HEK293 (cell line): Measurements from ENCODE around the gene POLN.

ENCODE experiments used
- CTCF ChIA-PET: fragments of 350-600 bp; formaldehyde crosslinking; extraction: SDS; loops from one replicate; lab custom pipeline; 2021; ENCODE audit warnings: antibody characterized with exemption; lab: Yijun Ruan, JAX
- POLR2A ChIA-PET: fragments of 300-600 bp; formaldehyde crosslinking; extraction: SDS; loops from one replicate; lab custom pipeline; 2020; ENCODE audit warnings: antibody characterized with exemption, inconsistent platforms; lab: Yijun Ruan, JAX
- H3K27ac ChIP-seq: fragments of 200-500 bp; sonication (Bioruptor generic); 2 replicates; pipeline ENCODE4 v1.5.1; 2014; ENCODE audit warnings: low read depth, low read length, control low read depth, inconsistent platforms; ENCODE audit errors: extremely low read depth
- H3K36me3 ChIP-seq, 2 experiments: fragments of 200-500 bp in 1 of 2; sonication (Bioruptor generic) in 1 of 2; 1 replicate in 1 of 2; 2 replicates in 1 of 2; pipeline ENCODE4 v1.5.1; 2014 to 2017; ENCODE audit warnings: inconsistent platforms in 2 of 2, low read length in 2 of 2; ENCODE audit not compliant: control insufficient read depth in 2 of 2, insufficient read depth in 1 of 2
- H3K4me1 ChIP-seq: fragments of 200-500 bp; sonication (Bioruptor generic); 2 replicates; pipeline ENCODE4 v1.5.1; 2014; ENCODE audit warnings: mild to moderate bottlenecking, low read length, inconsistent platforms; ENCODE audit not compliant: control insufficient read depth, insufficient read depth
- H3K4me3 ChIP-seq: 2 replicates; pipeline ENCODE4 v1.5.1; 2011; ENCODE audit warnings: low read depth, mild to moderate bottlenecking, control low read depth, low read length, moderate library complexity
- H3K9me3 ChIP-seq: fragments of 200-500 bp; sonication (Bioruptor generic); 2 replicates; pipeline ENCODE4 v1.5.1; 2014; ENCODE audit warnings: low read depth, low read length, inconsistent platforms; ENCODE audit not compliant: control insufficient read depth, insufficient read depth
- ATF2 ChIP-seq: fragments of 450-650 bp; formaldehyde crosslinking; IDR thresholded peaks from 2 replicates; pipeline ENCODE4 v1.5.1; 2016; ENCODE audit warnings: missing biosample characterization, missing genetic modification characterization, low read depth
- HOXC10 ChIP-seq: sonication (generic); formaldehyde crosslinking; IDR thresholded peaks from 2 replicates; pipeline ENCODE4 v1.8.1; 2023; ENCODE audit warnings: mild to moderate bottlenecking, missing genetic modification reagents
- KLF7 ChIP-seq: fragments of 450-650 bp; formaldehyde crosslinking; IDR thresholded peaks from 2 replicates; pipeline ENCODE4 v1.5.1; 2016; ENCODE audit warnings: missing biosample characterization, missing genetic modification characterization, borderline replicate concordance
- REPIN1 ChIP-seq: fragments of 450-650 bp; formaldehyde crosslinking; IDR thresholded peaks from 2 replicates; pipeline ENCODE4 v1.5.1; 2017; ENCODE audit warnings: missing biosample characterization, missing genetic modification characterization, low read depth
- SCRT1 ChIP-seq: fragments of 450-650 bp; formaldehyde crosslinking; IDR thresholded peaks from 2 replicates; pipeline ENCODE4 v1.5.1; 2016; ENCODE audit warnings: missing biosample characterization, missing genetic modification characterization, borderline replicate concordance
- YY2 ChIP-seq: fragments of 450-650 bp; formaldehyde crosslinking; IDR thresholded peaks from 2 replicates; pipeline ENCODE4 v1.5.1; 2016; ENCODE audit warnings: missing biosample characterization, missing genetic modification characterization
- ZBTB11 ChIP-seq: fragments of 450-650 bp; formaldehyde crosslinking; conservative IDR thresholded peaks from 2 replicates; pipeline ENCODE4 v1.5.1; 2016; ENCODE audit warnings: low read depth, missing biosample characterization, missing genetic modification characterization
- ZBTB17 ChIP-seq: fragments of 450-650 bp; formaldehyde crosslinking; IDR thresholded peaks from 2 replicates; pipeline ENCODE4 v1.5.1; 2016; ENCODE audit warnings: missing biosample characterization, missing genetic modification characterization
- ZNF10 ChIP-seq: fragments of 450-650 bp; formaldehyde crosslinking; IDR thresholded peaks from 2 replicates; pipeline ENCODE4 v1.5.1; 2017; ENCODE audit warnings: missing biosample characterization, missing genetic modification characterization
- ZNF112 ChIP-seq: fragments of 450-650 bp; formaldehyde crosslinking; IDR thresholded peaks from 2 replicates; pipeline ENCODE4 v1.5.0; 2017; ENCODE audit warnings: missing biosample characterization, missing genetic modification characterization
- ZNF2 ChIP-seq: fragments of 450-650 bp; formaldehyde crosslinking; IDR thresholded peaks from 2 replicates; pipeline ENCODE4 v1.5.1; 2016; ENCODE audit warnings: missing biosample characterization, missing genetic modification characterization
- ZNF302 ChIP-seq: fragments of 450-650 bp; formaldehyde crosslinking; IDR thresholded peaks from 2 replicates; pipeline ENCODE4 v1.5.1; 2016; ENCODE audit warnings: missing biosample characterization, missing genetic modification characterization, low read depth
- ZNF350 ChIP-seq: fragments of 450-650 bp; formaldehyde crosslinking; IDR thresholded peaks from 2 replicates; pipeline ENCODE4 v1.5.0; 2017; ENCODE audit warnings: missing biosample characterization, mild to moderate bottlenecking, missing genetic modification characterization
- ZNF433 ChIP-seq: fragments of 450-650 bp; formaldehyde crosslinking; IDR thresholded peaks from 2 replicates; pipeline ENCODE4 v1.5.1; 2016; ENCODE audit warnings: missing biosample characterization, missing genetic modification characterization, low read depth
- ZNF48 ChIP-seq: fragments of 450-650 bp; formaldehyde crosslinking; IDR thresholded peaks from 2 replicates; pipeline ENCODE4 v1.5.1; 2016; ENCODE audit warnings: missing biosample characterization, missing genetic modification characterization
- ZNF501 ChIP-seq: fragments of 450-650 bp; formaldehyde crosslinking; IDR thresholded peaks from 2 replicates; pipeline ENCODE4 v1.5.1; 2016; ENCODE audit warnings: missing biosample characterization, missing genetic modification characterization
- ZNF549 ChIP-seq: fragments of 450-650 bp; IDR thresholded peaks from 2 replicates; pipeline ENCODE4 v1.5.1; 2018; ENCODE audit warnings: missing biosample characterization, missing genetic modification characterization, mild to moderate bottlenecking, inconsistent platforms, moderate library complexity
- ZNF596 ChIP-seq: fragments of 450-650 bp; IDR thresholded peaks from 2 replicates; pipeline ENCODE4 v1.5.0; 2018; ENCODE audit warnings: missing biosample characterization, mild to moderate bottlenecking, missing genetic modification characterization, moderate library complexity
- ZNF610 ChIP-seq: fragments of 450-650 bp; formaldehyde crosslinking; IDR thresholded peaks from 2 replicates; pipeline ENCODE4 v1.5.1; 2016; ENCODE audit warnings: missing biosample characterization, missing genetic modification characterization, borderline replicate concordance
- ZNF658 ChIP-seq: fragments of 450-650 bp; formaldehyde crosslinking; IDR thresholded peaks from 2 replicates; pipeline ENCODE4; 2016; ENCODE audit warnings: missing biosample characterization, missing genetic modification characterization
- ZNF677 ChIP-seq: fragments of 450-650 bp; IDR thresholded peaks from 2 replicates; pipeline ENCODE4 v1.5.0; 2018; ENCODE audit warnings: missing biosample characterization, mild to moderate bottlenecking, missing genetic modification characterization, moderate library complexity
- ZNF707 ChIP-seq: fragments of 450-650 bp; formaldehyde crosslinking; IDR thresholded peaks from 2 replicates; pipeline ENCODE4 v1.5.1; 2016; ENCODE audit warnings: missing biosample characterization, missing genetic modification characterization
- ZNF777 ChIP-seq: fragments of 450-650 bp; formaldehyde crosslinking; IDR thresholded peaks from 2 replicates; pipeline ENCODE4 v1.5.1; 2017; ENCODE audit warnings: missing biosample characterization, missing genetic modification characterization, borderline replicate concordance
- ZXDB ChIP-seq: fragments of 450-650 bp; formaldehyde crosslinking; IDR thresholded peaks from 2 replicates; pipeline ENCODE4 v1.5.1; 2016; ENCODE audit warnings: missing biosample characterization, missing genetic modification characterization
- TF ChIP-seq, protein P1 (sequence below): fragments of 450-650 bp; formaldehyde crosslinking; IDR thresholded peaks from 2 replicates; pipeline ENCODE4 v1.5.1; 2016; ENCODE audit warnings: missing biosample characterization, missing genetic modification characterization
- TF ChIP-seq, protein P2 (sequence below): fragments of 450-650 bp; formaldehyde crosslinking; IDR thresholded peaks from 2 replicates; pipeline ENCODE4 v1.5.1; 2017; ENCODE audit warnings: missing biosample characterization, missing genetic modification characterization
- TF ChIP-seq, protein P3 (sequence below): fragments of 450-650 bp; formaldehyde crosslinking; IDR thresholded peaks from 2 replicates; pipeline ENCODE4 v1.5.1; 2017; ENCODE audit warnings: missing biosample characterization, missing genetic modification characterization

POLN gene

DNA sequence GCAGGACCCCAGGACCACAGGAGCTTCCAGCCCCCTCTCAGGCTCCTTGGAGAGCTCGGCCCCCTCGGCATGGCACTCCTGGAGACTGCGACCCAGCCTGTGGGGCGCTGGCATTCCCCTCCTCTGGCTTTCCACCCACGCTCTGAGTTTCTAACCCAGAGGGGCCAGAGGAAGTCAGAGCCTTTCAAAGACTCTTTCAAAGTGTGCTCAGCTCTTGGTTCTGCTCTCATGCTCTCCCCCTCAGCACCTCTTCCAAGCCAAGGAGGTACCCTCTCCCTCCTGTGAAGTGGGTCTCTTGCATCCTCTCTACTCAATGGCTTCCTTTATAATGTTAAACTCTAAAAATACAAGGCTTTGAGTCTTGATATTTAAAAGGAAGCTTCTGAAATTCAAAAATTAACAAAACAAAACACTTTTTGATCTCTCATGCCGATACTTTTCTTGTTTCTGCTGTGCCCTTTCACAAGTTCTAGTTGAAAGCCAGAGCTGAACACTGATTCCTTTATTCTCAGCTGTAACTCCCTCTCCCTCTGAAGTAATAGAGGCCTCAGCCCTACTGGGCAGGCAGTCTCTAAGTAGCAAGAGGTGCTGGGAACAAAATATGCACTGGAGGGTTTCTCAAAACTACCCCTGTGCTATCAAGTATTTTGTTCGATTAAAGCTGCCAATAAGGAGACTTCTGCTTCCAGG lies 100.0 kb downstream of the POLN start:
- POLR2A ChIA-PET = no interaction called here

DNA sequence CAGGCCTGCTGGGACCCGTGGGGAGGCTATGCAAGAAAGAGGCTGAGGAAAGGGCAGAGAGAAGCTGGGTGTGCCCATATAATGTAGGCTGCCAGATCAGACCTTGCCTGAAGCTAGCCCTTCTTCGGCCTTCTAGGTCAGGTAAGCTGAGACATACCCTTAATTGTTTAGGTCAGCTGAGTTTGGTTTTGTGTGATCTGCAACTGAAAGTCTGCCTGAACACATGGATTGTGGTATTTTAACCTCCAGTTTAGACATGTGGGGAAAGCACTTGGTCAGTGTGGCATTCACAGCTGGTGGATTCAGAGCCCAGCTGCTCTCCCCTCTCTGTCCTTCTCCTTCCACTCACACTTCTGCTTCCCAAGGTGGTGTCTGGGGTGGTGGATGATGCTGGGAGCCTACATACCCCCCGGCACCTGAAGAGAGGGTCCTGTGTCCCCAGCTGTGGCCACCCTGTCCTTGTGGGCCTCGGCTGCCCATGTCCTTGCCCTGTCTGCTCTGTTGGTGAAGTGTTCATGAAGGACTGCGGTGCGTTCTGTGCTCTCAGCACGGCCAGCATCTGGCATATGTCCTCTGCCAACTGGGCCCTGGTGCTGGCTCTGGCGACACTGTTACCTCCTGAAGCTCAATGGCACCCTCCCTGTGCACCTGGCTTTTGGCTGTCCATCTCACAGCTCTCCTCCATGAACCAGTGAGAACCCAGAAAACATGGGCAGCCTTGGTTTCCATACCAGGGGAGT lies 100.7 kb downstream of the POLN start:
- Histone ChIP-seq H3K36me3 (no peaks in the 10 kb centered on the region), H3K4me3 (no peak overlapping the region), H3K9me3 (no peaks in the 10 kb centered on the region), H3K27ac (no peak overlapping the region), H3K4me1 (peaks cover 6% of the 10 kb centered on the region)
- TF ChIP-seq ZNF658 (tag by site-specific recombination) (no peak), ZNF501 (tag by site-specific recombination) (no peak), ATF2 (tag by site-specific recombination) (no peak), ZNF433 (tag by site-specific recombination) (no peak), KLF7 (tag by site-specific recombination) (no peak), ZNF302 (tag by site-specific recombination) (no peak), ZNF707 (tag by site-specific recombination) (no peak), ZNF677 (no peak), ZNF596 (no peak), ZNF549 (no peak), ZNF350 (tag by site-specific recombination) (no peak), REPIN1 (tag by site-specific recombination) (no peak), ZBTB17 (tag by site-specific recombination) (no peak), ZBTB11 (tag by site-specific recombination) (no peak)
- TF ChIP-seq, protein P1, sequence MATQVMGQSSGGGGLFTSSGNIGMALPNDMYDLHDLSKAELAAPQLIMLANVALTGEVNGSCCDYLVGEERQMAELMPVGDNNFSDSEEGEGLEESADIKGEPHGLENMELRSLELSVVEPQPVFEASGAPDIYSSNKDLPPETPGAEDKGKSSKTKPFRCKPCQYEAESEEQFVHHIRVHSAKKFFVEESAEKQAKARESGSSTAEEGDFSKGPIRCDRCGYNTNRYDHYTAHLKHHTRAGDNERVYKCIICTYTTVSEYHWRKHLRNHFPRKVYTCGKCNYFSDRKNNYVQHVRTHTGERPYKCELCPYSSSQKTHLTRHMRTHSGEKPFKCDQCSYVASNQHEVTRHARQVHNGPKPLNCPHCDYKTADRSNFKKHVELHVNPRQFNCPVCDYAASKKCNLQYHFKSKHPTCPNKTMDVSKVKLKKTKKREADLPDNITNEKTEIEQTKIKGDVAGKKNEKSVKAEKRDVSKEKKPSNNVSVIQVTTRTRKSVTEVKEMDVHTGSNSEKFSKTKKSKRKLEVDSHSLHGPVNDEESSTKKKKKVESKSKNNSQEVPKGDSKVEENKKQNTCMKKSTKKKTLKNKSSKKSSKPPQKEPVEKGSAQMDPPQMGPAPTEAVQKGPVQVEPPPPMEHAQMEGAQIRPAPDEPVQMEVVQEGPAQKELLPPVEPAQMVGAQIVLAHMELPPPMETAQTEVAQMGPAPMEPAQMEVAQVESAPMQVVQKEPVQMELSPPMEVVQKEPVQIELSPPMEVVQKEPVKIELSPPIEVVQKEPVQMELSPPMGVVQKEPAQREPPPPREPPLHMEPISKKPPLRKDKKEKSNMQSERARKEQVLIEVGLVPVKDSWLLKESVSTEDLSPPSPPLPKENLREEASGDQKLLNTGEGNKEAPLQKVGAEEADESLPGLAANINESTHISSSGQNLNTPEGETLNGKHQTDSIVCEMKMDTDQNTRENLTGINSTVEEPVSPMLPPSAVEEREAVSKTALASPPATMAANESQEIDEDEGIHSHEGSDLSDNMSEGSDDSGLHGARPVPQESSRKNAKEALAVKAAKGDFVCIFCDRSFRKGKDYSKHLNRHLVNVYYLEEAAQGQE (tag by site-specific recombination) = no peak
- TF ChIP-seq, protein P2, sequence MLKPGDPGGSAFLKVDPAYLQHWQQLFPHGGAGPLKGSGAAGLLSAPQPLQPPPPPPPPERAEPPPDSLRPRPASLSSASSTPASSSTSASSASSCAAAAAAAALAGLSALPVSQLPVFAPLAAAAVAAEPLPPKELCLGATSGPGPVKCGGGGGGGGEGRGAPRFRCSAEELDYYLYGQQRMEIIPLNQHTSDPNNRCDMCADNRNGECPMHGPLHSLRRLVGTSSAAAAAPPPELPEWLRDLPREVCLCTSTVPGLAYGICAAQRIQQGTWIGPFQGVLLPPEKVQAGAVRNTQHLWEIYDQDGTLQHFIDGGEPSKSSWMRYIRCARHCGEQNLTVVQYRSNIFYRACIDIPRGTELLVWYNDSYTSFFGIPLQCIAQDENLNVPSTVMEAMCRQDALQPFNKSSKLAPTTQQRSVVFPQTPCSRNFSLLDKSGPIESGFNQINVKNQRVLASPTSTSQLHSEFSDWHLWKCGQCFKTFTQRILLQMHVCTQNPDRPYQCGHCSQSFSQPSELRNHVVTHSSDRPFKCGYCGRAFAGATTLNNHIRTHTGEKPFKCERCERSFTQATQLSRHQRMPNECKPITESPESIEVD (tag by site-specific recombination) = no peak
- ChIA-PET POLR2A (no interaction called here), CTCF (interaction anchor here (0.9 kb wide), 1 partner anchor 63 kb away, joined by 3 read pairs; no protein-coding TSS in a partner anchor)

More for the DNA sequence above, 100.0 kb downstream of the POLN start:
- Histone ChIP-seq H3K36me3 (no peaks in the 10 kb centered on the region), H3K27ac (no peak overlapping the region; the same call in 1 of the 2 replicates), H3K4me1 (peaks cover 6% of the 10 kb centered on the region), H3K4me3 (no peak overlapping the region), H3K9me3 (no peaks in the 10 kb centered on the region)
- CTCF ChIA-PET = interaction anchor here (0.9 kb wide), 1 partner anchor 62 kb away, joined by 3 read pairs; no protein-coding TSS in a partner anchor
- TF ChIP-seq ZNF10 (tag by site-specific recombination) (no peak), ZNF2 (tag by site-specific recombination) (no peak), SCRT1 (no peak), YY2 (tag by site-specific recombination) (no peak), ZNF777 (tag by site-specific recombination) (no peak), ZNF610 (tag by site-specific recombination) (no peak), HOXC10 (CRISPR knock-in tag) (no peak), ZNF48 (tag by site-specific recombination) (no peak), ZNF112 (tag by site-specific recombination) (no peak), ZXDB (tag by site-specific recombination) (no peak)
- TF ChIP-seq, protein P3, sequence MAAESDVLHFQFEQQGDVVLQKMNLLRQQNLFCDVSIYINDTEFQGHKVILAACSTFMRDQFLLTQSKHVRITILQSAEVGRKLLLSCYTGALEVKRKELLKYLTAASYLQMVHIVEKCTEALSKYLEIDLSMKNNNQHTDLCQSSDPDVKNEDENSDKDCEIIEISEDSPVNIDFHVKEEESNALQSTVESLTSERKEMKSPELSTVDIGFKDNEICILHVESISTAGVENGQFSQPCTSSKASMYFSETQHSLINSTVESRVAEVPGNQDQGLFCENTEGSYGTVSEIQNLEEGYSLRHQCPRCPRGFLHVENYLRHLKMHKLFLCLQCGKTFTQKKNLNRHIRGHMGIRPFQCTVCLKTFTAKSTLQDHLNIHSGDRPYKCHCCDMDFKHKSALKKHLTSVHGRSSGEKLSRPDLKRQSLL (tag by site-specific recombination) = no peak
